Neural cell (in vitro differentiated cells): Measurements from ENCODE around the gene BTD.

Experiments
- REST ChIP-seq: IDR thresholded peaks from 2 replicates; pipeline ENCODE4 v1.6.1; 2012; ENCODE audit warnings: borderline replicate concordance
- TF ChIP-seq, protein P1 (sequence below): fragments of 450-650 bp; IDR thresholded peaks from 2 replicates; pipeline ENCODE4 v1.5.1; 2014; ENCODE audit warnings: antibody characterized with exemption, mild to moderate bottlenecking, moderate library complexity; ENCODE audit not compliant: poor library complexity, severe bottlenecking

DNA sequence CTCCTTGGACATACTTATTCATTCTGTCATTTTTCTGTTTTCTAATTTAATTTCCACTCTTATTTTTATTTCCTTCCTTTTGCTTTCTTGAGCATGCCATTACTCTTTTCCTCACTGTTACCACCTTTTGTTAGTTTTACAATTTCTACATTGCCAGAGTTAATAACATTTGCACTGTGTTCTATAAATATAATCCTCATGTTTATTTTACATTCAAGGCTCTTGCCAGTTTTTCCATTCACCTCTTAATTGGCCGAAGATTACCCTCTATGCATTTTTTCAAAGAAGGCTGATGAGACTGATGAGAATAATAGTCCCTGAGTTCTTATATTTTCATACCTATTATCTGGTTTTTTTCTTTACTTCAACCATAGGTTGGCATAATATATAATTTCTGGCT is 10.5 kb downstream of the BTD start:
- TF ChIP-seq, protein P1, sequence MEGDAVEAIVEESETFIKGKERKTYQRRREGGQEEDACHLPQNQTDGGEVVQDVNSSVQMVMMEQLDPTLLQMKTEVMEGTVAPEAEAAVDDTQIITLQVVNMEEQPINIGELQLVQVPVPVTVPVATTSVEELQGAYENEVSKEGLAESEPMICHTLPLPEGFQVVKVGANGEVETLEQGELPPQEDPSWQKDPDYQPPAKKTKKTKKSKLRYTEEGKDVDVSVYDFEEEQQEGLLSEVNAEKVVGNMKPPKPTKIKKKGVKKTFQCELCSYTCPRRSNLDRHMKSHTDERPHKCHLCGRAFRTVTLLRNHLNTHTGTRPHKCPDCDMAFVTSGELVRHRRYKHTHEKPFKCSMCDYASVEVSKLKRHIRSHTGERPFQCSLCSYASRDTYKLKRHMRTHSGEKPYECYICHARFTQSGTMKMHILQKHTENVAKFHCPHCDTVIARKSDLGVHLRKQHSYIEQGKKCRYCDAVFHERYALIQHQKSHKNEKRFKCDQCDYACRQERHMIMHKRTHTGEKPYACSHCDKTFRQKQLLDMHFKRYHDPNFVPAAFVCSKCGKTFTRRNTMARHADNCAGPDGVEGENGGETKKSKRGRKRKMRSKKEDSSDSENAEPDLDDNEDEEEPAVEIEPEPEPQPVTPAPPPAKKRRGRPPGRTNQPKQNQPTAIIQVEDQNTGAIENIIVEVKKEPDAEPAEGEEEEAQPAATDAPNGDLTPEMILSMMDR: no peak
- no peak for TF ChIP-seq REST
